ENCODE results near the gene C1QB.

C1QB gene

DNA sequence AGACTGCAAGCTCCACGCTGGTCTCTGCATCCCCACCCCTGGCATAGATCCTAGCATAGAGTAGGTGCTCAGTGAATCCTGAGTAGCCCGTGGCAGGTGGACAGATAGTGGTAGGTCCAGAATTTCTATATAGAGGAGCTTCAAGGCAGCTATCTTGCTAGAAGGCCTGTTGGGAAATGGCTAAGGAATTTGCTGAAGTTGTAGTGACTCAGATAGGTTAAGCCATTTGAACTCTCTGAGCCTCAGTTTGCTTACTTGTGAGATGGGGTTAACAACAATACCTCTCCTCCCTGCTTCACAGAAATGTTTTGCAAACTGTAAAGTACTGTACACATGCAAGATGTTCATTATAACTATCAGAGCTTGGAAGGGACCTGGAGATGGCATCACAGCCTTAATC is 34.2 kb downstream of the C1QB start:
- in situ Hi-C loops (cut with HindIII; ENCODE audit: low pct_ligation_motif_present, low sequenced_read_pairs) = loop anchor here (25.0 kb wide), 1 partner anchor 200 kb away; no protein-coding TSS in a partner anchor
- Histone ChIP-seq H3K27me3 (replicated peaks) (peaks cover 8% of the 10 kb centered on the region), H3K27ac (no peak overlapping the region), H3K36me3 (replicated peaks) (no peaks in the 10 kb centered on the region), H3K4me3 (ENCODE audit: low read depth, low read length) (no peak overlapping the region)
- no peak for DNase-seq
- TF ChIP-seq, protein P1, sequence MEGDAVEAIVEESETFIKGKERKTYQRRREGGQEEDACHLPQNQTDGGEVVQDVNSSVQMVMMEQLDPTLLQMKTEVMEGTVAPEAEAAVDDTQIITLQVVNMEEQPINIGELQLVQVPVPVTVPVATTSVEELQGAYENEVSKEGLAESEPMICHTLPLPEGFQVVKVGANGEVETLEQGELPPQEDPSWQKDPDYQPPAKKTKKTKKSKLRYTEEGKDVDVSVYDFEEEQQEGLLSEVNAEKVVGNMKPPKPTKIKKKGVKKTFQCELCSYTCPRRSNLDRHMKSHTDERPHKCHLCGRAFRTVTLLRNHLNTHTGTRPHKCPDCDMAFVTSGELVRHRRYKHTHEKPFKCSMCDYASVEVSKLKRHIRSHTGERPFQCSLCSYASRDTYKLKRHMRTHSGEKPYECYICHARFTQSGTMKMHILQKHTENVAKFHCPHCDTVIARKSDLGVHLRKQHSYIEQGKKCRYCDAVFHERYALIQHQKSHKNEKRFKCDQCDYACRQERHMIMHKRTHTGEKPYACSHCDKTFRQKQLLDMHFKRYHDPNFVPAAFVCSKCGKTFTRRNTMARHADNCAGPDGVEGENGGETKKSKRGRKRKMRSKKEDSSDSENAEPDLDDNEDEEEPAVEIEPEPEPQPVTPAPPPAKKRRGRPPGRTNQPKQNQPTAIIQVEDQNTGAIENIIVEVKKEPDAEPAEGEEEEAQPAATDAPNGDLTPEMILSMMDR (IDR thresholded peaks at IDR 0.05; ENCODE audit: low read depth, low read length, missing control alignments) = no peak

DNA sequence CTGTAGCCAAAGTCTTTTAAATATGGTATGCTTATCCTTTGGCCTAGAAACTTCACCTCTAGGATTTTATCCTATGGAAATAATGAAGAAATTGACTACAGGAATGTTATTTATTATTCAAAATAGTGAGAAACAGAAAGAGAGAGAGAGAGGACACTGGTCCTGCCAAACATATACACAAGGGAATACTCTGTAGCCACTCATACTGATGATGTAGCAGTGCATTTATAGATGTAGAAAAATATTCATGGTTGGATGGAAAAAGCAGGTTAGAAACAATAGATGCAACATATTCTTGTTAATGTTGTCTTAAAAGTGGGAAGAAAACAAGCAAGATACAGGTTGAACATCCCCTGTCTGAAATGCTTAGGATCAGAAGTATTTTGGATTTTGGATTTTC is 35.4 kb downstream of the C1QB start:
- in situ Hi-C loops (cut with HindIII; ENCODE audit: low pct_ligation_motif_present, low sequenced_read_pairs) = loop anchor here (25.0 kb wide), 1 partner anchor 199 kb away; no protein-coding TSS in a partner anchor
- H3K27me3 ChIP-seq (replicated peaks) = peaks cover 2% of the 10 kb centered on the region
- no peak for DNase-seq
- H3K4me3 ChIP-seq (ENCODE audit: low read depth, low read length) = no peak overlapping the region
- TF ChIP-seq, protein P1 (IDR thresholded peaks at IDR 0.05; ENCODE audit: low read depth, low read length, missing control alignments) = no peak
- no peak overlapping the region for H3K27ac ChIP-seq
- no peaks in the 10 kb centered on the region for H3K36me3 ChIP-seq (replicated peaks)

DNA sequence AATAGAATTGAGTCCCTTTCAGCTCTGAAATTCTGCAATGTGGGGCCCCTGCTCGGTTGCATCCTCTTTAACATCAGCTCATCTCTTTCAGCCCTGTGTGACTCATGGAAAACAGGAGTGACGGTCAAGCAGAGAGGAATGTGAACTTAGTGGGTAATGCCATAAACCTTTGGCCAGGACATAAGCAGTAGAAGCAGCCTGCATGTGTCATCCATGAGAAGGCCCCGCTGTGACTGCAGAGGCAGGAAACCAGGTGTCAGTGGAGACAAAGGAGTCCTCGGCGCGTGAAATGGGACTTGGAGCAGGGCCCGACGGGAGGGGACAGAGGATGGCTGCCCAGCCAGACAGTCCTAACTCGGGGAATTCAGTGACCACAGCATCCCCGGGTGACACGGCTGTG is 36.5 kb downstream of the C1QB start:
- in situ Hi-C loops (cut with HindIII; ENCODE audit: low pct_ligation_motif_present, low sequenced_read_pairs) = loop anchor here (25.0 kb wide), 1 partner anchor 198 kb away; no protein-coding TSS in a partner anchor
- H3K27me3 ChIP-seq (replicated peaks) = peaks cover 2% of the 10 kb centered on the region
- peak; percentile 53 for DNase-seq
- no peaks in the 10 kb centered on the region for H3K36me3 ChIP-seq (replicated peaks)
- TF ChIP-seq, protein P1 (IDR thresholded peaks at IDR 0.05; ENCODE audit: low read depth, low read length, missing control alignments) = no peak
- no peak overlapping the region for H3K27ac ChIP-seq
- H3K4me3 ChIP-seq (ENCODE audit: low read depth, low read length) = no peak overlapping the region

DNA sequence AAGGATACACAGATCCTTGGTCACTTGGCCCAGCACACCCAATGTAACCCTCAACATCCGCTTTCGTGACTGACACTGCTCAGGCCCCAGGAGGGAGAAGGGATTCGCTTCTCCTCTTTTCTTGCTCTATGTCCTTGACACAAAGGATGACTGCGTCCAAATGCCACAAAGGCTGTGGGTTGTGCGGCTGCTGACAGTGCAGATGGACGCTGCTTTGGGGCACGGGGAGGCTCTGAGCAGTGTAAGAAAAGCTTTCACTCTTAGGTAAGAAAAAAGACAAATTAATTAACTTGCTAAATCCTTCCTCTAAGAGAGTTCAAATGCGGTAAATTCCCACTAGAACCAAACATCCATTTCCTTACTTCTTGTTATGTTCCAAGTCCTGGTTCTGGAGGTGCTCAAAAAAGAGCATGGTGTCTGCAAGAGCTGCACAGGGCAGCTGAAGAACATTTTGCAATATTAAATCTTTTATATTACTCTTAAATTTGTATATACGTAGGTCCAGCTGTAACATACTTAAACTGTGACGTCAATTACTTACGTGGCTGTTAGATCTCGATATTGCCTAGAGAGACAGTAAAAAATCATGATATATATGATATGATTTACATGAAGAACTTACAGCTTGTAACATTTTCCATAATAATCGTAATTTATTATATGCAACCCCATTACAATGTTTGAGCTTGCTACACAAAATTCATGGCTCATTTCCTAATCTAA is 38.2 kb downstream of the C1QB start:
- TF ChIP-seq, protein P1 (IDR thresholded peaks at IDR 0.05; ENCODE audit: low read depth, low read length, missing control alignments) = no peak
- Histone ChIP-seq H3K36me3 (replicated peaks) (no peaks in the 10 kb centered on the region), H3K27me3 (replicated peaks) (no peaks in the 10 kb centered on the region), H3K27ac (no peak overlapping the region), H3K4me3 (ENCODE audit: low read depth, low read length) (no peak overlapping the region)
- DNase-seq = no peak
- in situ Hi-C loops (cut with HindIII; ENCODE audit: low pct_ligation_motif_present, low sequenced_read_pairs) = loop anchor here (25.0 kb wide), 1 partner anchor 196 kb away; no protein-coding TSS in a partner anchor

DNA sequence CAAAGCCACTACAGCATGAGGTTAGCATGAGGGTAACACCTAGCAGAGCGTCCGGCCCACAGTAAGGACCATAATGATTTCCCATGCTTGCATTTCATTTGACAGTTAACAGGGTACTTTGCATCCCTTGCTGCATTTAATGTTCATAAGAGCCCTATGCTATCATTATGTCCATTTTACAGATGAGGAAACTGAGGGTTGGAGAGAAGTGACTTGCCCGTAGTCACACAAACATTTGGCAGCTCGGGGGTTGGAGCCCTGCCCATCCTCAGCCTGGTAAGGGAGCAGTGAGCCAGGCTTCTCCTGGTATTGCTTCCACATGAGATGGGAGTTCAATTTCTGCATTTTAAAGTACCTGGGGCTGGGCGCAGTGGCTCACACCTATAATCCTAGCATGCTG is 41.1 kb downstream of the C1QB start:
- in situ Hi-C loops (cut with HindIII; ENCODE audit: low pct_ligation_motif_present, low sequenced_read_pairs) = loop anchor here (25.0 kb wide), 1 partner anchor 193 kb away; no protein-coding TSS in a partner anchor
- no peak for DNase-seq
- H3K4me3 ChIP-seq (ENCODE audit: low read depth, low read length) = no peak overlapping the region
- no peak overlapping the region for H3K27ac ChIP-seq
- TF ChIP-seq, protein P1 (IDR thresholded peaks at IDR 0.05; ENCODE audit: low read depth, low read length, missing control alignments) = no peak
- H3K27me3 ChIP-seq (replicated peaks) = no peaks in the 10 kb centered on the region
- no peaks in the 10 kb centered on the region for H3K36me3 ChIP-seq (replicated peaks)

Measured in brain microvascular endothelial cell (primary cell).